CD4-positive, alpha-beta T cell treated with Interleukin-10 for 1 hour (primary cell): ENCODE data around the gene ECHS1.

Source experiments
- DNase-seq: peaks from one replicate; pipeline ENCODE4 v3.0.0-alpha.2; 2020

ECHS1 gene

DNA sequence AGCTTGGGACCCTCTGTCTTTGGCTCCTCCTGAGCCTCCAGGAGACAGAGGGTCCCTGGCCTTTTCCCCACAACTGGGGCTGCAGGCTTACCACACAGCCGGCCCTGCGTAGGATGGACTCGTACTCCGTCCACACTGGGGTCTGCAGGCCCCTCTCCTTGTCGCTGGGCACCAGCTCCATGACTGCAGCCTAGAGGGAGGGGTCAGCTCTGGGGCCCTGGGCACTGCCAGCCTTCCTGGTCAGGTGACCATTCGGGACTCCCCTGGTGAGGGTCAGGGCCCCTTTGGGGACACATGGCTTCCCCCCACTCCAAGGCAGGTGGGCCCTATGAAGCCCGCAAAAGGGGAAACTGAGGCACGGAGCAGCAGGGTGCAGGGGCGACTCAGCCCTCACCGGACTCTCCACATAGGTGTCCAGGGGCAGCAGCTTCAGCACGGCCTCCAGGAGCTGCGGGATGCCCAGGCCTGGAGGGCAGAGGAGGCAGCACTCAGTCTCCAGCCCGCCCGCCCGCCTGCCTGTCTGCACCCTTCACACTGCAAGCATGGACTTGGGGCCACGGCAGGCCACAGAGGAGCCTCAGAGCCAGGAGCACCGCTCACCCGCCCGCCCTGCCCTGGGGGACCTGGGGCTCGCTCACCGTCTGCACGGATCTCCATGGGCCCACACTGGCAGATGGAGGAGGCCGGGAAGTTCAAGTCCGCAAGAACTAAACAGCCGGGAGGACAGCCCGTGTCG is 16.4 kb downstream of the ECHS1 start:
- DNase-seq: no peak

DNA sequence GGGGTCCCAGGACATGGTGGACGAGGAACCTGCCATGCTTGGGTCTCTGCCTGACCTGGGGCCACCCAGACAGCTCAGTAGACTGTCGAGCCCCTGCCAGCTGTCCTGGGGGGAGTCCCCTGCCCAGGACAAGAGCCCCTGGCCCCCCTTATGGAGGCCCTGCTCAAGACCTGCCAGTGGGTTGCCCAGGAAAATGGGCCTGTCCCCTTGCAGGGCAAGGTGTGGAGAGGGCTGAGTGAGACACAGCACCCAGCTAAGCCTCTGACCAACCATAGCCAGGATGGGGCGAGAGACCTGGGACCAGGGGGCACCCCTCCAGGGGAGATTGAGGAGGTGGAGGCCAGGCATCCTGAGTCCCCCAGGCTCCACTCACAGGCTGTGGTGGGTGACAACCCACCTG is 17.2 kb downstream of the ECHS1 start:
- no peak for DNase-seq

- no peak for DNase-seq
These were observed 17.9 kb downstream of the ECHS1 start for GRCh38 chr10:133355266-133355665.

GRCh38 chr10:133354672-133355240 is 18.4 kb downstream of the ECHS1 start:
- DNase-seq: no peak

DNA sequence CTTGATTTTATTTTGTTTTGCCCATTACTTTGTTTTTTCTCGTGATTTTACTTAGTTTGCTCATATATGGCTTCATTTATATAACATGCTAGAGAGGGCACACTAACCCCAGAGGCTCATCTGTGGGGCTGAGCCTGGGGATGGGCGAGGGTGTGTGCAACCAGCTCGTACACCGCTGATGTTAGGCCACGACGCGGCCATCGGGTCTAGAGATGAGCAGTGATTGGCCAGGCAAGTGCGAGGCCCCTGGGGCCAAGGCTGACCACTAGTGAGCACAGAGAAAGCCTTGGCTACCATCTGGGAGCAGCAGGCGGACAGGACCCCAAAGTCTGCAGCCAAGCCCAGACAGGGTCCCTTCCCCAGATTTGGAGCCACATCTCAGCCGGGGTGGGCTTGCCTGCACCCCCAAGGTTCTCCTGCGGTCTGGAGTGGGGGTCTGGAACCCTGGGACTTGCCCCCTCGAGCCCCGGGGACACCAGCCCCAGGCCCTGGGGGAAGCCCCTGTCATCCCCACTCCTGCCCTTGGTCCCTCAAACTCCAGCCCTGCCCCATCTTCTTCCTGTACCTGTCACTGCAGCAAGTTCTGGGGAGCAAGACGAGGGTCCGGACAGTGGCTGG is 19.1 kb downstream of the ECHS1 start:
- DNase-seq: no peak

- DNase-seq: no peak
These were observed 19.8 kb downstream of the ECHS1 start for GRCh38 chr10:133353202-133353959.

- no peak for DNase-seq
These were observed 21.5 kb downstream of the ECHS1 start for GRCh38 chr10:133351408-133352318.

- no peak for DNase-seq
These were observed 22.2 kb downstream of the ECHS1 start for GRCh38 chr10:133350950-133351329.

DNA sequence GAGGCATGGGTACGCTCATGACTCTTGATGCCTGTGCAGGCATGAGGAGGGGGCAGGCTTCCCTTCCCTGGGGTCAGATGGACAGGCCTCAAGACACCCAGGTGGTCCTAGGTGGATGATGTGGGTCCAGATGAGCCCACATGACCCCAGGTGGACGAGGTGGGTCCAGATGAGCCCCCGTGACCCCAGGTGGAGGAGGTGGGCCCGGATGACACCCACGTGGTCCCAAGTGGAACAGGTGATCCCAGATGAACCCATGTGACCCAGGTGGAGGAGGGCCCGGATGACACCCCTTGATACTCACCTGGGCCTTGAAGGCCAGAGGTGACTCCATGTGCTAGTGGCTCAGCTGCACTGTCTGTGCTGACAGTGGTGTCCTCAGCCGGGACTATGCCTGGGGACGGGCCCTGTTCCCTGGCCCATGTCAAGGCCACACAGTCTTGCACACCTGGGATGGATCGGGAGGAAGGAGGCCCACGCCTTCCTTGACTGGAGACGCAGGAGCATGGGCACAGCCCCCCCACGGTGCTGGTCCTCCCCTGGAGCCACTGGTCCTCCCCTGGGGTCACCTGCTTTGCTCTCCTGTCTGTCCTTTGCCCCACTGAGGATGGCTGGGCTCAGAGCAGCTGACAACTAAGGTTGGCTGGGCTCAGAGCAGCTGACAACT is 22.7 kb downstream of the ECHS1 start:
- no peak for DNase-seq

DNA sequence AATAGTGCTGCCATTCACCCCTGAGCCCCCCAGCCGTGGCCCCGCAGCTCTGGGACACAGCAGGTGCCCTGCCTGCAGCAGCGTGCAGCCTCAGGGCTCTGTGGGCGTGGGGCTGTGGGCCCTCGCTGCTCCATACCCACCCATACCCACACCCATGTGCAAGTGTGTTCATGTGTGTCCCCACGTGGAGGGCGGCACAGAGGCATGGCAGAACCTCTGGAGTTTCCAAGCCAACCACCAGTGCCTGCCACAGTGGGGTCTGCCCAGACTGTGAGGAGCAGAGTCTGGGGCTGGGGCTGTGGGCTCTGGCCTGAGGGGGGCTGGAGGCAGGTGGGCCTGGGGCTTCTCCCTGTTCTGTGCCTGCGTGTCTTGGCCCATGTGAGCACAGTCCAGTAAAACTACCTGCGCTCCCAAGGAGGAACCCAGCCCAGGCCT is 23.6 kb downstream of the ECHS1 start:
- DNase-seq: no peak

- DNase-seq: no peak
These were observed 24.0 kb downstream of the ECHS1 start for GRCh38 chr10:133349160-133349568.

DNA sequence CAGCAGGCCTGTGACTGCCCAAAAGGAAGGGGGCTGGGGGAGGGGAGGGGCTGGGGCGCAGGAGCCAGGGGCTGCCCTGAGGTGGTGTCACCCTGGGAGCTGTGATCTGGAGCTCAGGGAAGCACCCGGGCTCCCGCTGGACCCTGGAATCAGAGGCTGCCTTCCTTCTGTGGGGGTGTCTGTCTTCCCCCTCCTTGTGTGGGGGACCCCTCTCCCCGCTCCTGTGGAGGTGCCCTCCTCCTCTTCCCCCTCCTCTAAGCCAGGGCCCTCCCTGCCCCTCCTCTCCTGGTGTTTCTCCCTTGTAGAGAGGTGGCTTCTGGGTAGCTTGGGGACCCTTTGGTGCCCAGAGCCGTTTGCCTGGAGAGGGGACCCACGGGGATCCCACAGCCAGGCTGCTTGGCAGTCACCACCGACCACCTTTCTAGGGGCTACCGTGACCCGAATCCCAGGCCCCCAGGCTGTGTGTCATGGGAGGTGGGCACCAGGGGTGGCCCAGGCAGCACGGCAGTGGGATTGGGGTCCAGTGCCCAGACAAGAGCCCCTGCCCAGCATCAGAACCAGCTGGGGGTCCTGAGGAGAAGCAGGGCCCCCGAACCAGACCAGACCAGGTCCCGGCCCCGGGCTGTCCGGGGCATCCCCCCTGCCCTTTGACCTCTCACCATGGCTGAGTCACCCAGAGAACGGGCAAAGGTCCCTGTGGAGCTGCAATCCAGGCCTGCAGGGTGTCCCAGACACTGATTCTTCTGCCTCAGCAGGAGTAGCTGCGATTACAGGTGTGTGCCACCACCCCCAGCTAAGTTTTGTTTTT is 25.2 kb downstream of the ECHS1 start:
- DNase-seq: no peak

DNA sequence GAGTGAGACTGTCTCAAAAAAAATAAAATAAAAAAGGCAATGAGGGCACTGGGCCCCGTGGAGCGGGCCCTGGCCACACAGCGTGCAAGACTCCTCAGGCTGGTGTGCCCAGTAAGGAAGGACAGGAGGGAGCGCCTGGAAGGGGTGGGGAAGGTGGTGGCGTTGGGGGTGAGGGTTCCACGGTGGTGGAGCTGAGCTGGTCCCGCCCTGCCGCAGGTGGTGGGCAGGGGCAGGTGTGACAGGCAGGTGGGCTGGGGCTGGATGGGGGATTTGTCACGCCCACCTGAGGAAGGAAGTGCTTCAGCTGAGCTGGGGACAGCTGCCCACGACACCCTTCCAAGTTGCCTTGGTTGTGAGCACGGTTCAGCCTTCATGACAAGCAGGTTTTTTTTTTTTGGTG is 26.7 kb downstream of the ECHS1 start:
- no peak for DNase-seq

- DNase-seq: no peak
These were observed 28.9 kb downstream of the ECHS1 start for GRCh38 chr10:133344236-133344635.

- DNase-seq: no peak
These were observed 29.6 kb downstream of the ECHS1 start for GRCh38 chr10:133343558-133343957.

DNA sequence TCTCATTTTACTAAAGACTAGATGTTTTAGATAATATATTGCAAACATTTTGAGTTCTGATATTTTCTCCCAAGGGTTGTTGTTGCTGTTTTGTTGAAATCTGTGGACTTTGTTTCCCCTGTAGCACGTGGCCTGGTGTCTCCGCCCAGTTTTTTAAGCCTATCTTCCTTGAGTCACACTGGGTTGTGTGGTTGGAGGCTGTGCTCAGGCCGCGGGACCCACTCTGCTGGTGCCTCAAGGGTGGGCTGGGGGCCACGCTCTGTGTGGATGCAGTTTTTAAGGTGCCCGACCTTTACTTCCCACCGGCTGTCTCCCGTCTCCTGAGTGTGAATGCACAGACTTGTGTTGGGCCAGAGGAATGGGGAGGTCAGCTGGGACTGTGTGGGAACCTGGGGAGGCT is 30.2 kb downstream of the ECHS1 start:
- DNase-seq: no peak

DNA sequence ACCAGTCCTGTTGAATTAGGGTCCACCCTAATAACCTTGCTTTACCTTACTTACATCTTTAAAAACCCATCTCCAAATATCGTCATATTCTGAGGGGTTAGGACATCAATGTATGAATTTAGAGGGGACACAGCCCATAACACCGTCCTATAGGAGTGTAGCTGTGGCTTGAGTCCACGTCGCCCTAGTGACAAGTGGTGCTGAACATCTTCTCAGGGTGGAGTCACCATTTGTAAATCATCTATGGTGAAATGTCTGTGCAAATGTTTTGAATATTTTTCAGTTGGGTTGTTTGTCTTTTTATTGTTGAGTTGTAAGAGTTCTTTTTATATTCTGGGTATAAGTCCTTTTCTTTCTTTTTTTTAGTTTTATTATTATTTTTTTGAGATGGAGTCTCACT is 31.2 kb downstream of the ECHS1 start:
- DNase-seq: no peak

GRCh38 chr10:133339708-133340380 is 33.3 kb downstream of the ECHS1 start:
- DNase-seq: no peak

DNA sequence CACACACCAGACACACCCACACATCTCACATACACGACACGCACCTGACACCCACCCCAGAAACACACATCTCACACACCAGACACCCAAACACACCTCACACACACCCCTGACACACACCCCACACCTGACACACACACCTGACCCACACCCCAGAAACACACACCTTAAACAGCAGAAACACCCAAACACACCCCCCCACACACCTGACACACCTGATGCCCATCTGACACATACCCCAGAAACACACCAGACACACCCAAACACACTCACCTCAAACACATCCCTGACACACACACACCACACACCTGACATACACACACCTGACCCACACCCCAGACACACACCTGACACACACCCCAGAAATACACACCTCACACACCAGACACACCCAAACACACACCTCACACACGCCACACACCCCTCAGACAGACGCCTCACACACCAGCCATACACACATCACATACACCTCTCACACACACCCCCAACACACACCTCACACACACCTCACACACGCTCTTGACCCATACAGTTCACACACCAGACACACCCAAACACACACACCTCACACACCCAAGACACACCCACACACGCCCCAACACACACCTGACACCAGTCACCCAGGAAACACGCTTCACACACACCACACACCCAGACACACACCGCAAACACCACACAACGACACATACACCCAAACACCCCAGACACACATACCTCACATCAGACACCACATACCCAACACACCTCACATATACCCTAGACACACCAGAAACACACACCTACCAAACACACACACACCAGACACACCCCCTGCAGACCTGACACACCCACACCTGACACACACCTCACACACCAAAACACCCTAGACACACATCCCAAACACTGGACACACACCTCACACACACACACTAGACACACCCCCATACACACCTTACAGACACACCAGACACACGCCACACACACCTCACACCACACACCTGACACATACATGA is 34.8 kb downstream of the ECHS1 start:
- DNase-seq: no peak
